Keratinocyte (primary cell): ENCODE data around the gene GCNT2. TPM values are rescaled to one million over a fixed set of nuclear protein-coding genes. Genes with fewer than 3 reads are reported as not detected.
"Not testable (repeated sequence)": the region's sequence is repeated elsewhere in the genome, so short reads cannot be mapped to it uniquely, and the experiment has no call there.

Experiments used
- DNase-seq: peaks from one replicate; pipeline ENCODE4 v3.0.0-alpha.2; 2011; ENCODE audit warnings: low read depth, missing footprints, low spot score
- FAIRE-seq: peaks from 2 replicates; lab custom pipeline; 2011; peaks lifted over from hg19 to GRCh38; lab: Jason Lieb, UNC
- H2AFZ ChIP-seq: 2 replicates; pipeline ENCODE4 v1.6.0; 2012; ENCODE audit warnings: low read length, control low read depth, inconsistent platforms; ENCODE audit not compliant: control insufficient read depth
- H3K27ac ChIP-seq: 2 replicates; pipeline ENCODE4 v1.5.1; 2011; ENCODE audit warnings: low read length; ENCODE audit not compliant: control insufficient read depth, insufficient read depth
- H3K27me3 ChIP-seq: 3 replicates; pipeline ENCODE4 v1.6.0; 2011; ENCODE audit warnings: low read length; ENCODE audit not compliant: control insufficient read depth, insufficient read depth; ENCODE audit errors: extremely low read depth
- H3K36me3 ChIP-seq, 2 experiments: 2 replicates in 1 of 2; 3 replicates in 1 of 2; pipeline ENCODE4 v1.5.1; 2011; ENCODE audit warnings: low read length in 2 of 2, mild to moderate bottlenecking in 1 of 2; ENCODE audit not compliant: control insufficient read depth in 2 of 2, insufficient read depth in 2 of 2; ENCODE audit errors: extremely low read depth in 1 of 2
- H3K4me1 ChIP-seq: 3 replicates; pipeline ENCODE4 v1.5.1; 2011; ENCODE audit warnings: low read length; ENCODE audit not compliant: control insufficient read depth, insufficient read depth; ENCODE audit errors: extremely low read depth
- H3K4me2 ChIP-seq: 3 replicates; pipeline ENCODE4 v1.6.0; 2011; ENCODE audit warnings: low read depth, low read length; ENCODE audit not compliant: control insufficient read depth, insufficient read depth; ENCODE audit errors: extremely low read depth
- H3K4me3 ChIP-seq, 3 experiments: fragments of 200-600 bp in 1 of 3; sonication (generic) in 1 of 3; 2 replicates in 2 of 3; 3 replicates in 1 of 3; pipeline ENCODE4 v1.5.1; 2011 to 2016; ENCODE audit warnings: low read length in 3 of 3, mild to moderate bottlenecking in 3 of 3, control low read depth in 2 of 3, inconsistent platforms in 1 of 3, low read depth in 1 of 3, mixed read lengths in 1 of 3, mixed run types in 1 of 3, moderate library complexity in 1 of 3; ENCODE audit not compliant: control insufficient read depth in 2 of 3, insufficient read depth in 2 of 3; ENCODE audit errors: extremely low read depth in 1 of 3
- H3K79me2 ChIP-seq: 2 replicates; pipeline ENCODE4 v1.6.0; 2012; ENCODE audit warnings: low read length; ENCODE audit not compliant: control insufficient read depth, insufficient read depth
- H3K9ac ChIP-seq: 3 replicates; pipeline ENCODE4 v1.6.0; 2011; ENCODE audit warnings: low read length; ENCODE audit not compliant: control insufficient read depth, insufficient read depth; ENCODE audit errors: extremely low read depth
- H3K9me1 ChIP-seq: 3 replicates; pipeline ENCODE4 v1.6.0; 2011; ENCODE audit warnings: low read length; ENCODE audit not compliant: control insufficient read depth, insufficient read depth; ENCODE audit errors: extremely low read depth
- H3K9me3 ChIP-seq: 2 replicates; pipeline ENCODE4 v1.5.1; 2012; ENCODE audit warnings: low read depth, low read length; ENCODE audit not compliant: control insufficient read depth
- H4K20me1 ChIP-seq: 3 replicates; pipeline ENCODE4 v1.6.0; 2011; ENCODE audit warnings: low read length; ENCODE audit not compliant: control insufficient read depth, insufficient read depth; ENCODE audit errors: extremely low read depth
- EZH2 ChIP-seq: IDR thresholded peaks from one replicate; pipeline ENCODE4 v1.6.1; 2012; ENCODE audit warnings: inconsistent platforms, mild to moderate bottlenecking, low read length, moderate library complexity
- dilution Hi-C: fragments of 300-500 bp; cut with MboI; formaldehyde crosslinking; loops from one replicate; pipeline ENCODE4 v1.7.0; 2020; ENCODE audit warnings: low sequenced_read_pairs; ENCODE audit not compliant: extremely low pct_ligation_motif_present
- polyA plus RNA-seq, 5 experiments: library from polyadenylated mRNA; depleted of rRNA in 3 of 5; stranded (reverse) in 3 of 5; stranded (forward) in 1 of 5; unstranded in 1 of 5; fragments of >200 nt; gene quantifications; 1 replicate in 1 of 5; 2 replicates in 3 of 5; 3 replicates in 1 of 5; pipeline versions ENCODE4 v1.2.1 to v1.2.3, GENCODE V29; 2011 to 2012; ENCODE audit warnings: missing spikeins in 2 of 5, low read depth in 1 of 5, low replicate concordance in 1 of 5
- TF ChIP-seq, protein P1 (sequence below), 3 experiments: IDR thresholded peaks in 1 of 3; conservative IDR thresholded peaks in 1 of 3; optimal IDR thresholded peaks in 1 of 3; 2 replicates in 2 of 3; 3 replicates in 1 of 3; pipeline versions ENCODE3 to v1.5.1; 2011; ENCODE audit warnings: low read length in 3 of 3, mild to moderate bottlenecking in 3 of 3, moderate library complexity in 2 of 3, control low read depth in 1 of 3, inconsistent platforms in 1 of 3; ENCODE audit not compliant: insufficient read depth in 2 of 3; ENCODE audit errors: extremely low read depth in 1 of 3

Gene GCNT2
- polyA plus RNA-seq, 1 donor (not counting 4 experiments of a cell fraction or from before 2014, with no cell fraction given), result 7.3 TPM

DNA sequence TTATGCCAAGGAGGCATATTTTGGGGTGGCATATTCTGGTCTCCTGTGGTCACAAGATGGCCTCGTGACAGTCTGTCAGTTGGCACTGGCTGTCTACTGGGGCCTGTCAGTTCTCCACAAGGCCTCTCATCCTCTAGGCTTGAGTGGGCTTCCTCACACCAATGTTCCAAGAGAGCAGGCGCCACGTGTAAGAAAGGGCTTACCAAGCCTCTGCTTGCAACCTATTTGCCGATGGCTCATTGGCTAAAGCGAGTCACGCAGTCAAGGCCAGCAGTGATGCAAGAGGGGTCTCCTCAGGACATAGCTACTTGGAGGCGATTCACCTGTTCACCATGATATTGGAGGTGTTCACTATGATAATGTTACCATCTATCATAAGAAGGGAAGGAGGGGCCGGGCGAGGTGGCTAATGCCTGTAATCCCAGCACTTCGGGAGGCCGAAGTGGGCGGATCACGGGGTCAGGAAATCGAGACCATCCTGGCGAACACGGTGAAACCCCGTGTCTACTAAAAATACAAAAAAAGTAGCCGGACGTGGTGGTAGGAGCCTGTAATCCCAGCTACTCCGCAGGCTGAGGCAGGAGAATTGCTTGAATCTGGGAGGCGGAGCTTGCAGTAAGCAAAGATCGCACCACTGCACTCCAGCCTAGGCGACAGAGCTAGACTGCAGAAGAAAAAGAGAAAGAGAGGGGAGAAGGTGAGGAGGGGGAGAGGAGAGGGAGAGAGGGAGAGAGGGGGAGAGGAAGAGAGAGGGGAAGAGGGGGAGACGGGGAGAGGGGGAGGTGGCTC is 138.0 kb downstream of the GCNT2 start:
- DNase-seq, result no peak
- no peak for TF ChIP-seq EZH2
- TF ChIP-seq, protein P1, sequence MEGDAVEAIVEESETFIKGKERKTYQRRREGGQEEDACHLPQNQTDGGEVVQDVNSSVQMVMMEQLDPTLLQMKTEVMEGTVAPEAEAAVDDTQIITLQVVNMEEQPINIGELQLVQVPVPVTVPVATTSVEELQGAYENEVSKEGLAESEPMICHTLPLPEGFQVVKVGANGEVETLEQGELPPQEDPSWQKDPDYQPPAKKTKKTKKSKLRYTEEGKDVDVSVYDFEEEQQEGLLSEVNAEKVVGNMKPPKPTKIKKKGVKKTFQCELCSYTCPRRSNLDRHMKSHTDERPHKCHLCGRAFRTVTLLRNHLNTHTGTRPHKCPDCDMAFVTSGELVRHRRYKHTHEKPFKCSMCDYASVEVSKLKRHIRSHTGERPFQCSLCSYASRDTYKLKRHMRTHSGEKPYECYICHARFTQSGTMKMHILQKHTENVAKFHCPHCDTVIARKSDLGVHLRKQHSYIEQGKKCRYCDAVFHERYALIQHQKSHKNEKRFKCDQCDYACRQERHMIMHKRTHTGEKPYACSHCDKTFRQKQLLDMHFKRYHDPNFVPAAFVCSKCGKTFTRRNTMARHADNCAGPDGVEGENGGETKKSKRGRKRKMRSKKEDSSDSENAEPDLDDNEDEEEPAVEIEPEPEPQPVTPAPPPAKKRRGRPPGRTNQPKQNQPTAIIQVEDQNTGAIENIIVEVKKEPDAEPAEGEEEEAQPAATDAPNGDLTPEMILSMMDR (optimal IDR thresholded peaks at IDR 0.05 in 1 of 3, IDR thresholded peaks at IDR 0.05 in 1 of 3, conservative IDR thresholded peaks at IDR 0.05 in 1 of 3; ENCODE audit: extremely low read depth in 1 of 3, insufficient read depth in 2 of 3, low read length in 3 of 3), result no peak

DNA sequence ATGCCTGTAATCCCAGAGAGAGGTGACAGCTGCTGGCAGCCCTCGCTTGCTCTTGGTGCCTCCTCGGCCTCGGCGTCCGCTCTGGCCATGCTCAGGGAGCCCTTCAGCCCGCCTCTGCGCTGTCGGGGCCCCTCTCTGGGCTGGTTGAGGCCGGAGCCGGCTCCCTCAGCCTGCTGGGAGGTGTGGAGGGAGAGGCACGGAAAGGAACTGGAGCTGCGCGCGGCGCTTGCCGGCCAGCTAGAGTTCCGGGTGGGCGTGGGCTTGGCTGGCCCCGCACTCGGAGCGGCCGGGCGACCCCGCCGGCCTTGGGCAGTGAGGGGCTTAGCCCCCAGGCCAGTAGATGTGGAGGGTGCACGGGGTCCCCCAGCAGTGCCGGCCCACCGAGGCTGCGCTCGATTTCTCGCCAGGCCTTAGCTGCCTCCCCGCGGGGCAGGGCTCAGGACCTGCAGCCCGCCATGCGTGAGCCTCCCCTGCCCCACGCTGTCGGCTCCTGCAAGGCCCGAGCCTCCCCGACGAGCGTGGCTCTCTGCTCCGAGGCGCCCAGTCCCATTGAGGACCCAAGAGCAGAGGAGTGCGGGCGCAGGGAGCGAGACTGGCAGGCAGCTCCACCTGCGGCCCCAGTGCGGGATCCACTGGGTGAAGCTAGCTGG is 138.7 kb downstream of the GCNT2 start:
- no peak overlapping the region for H3K27ac ChIP-seq
- peak overlapping the region; percentile 40 for H3K9ac ChIP-seq
- peak overlapping the region in 2 of 3 experiments; percentile 31 to 46 for H3K4me3 ChIP-seq
- DNase-seq, result no peak
- FAIRE-seq, result no peak
- no peaks in the 10 kb centered on the region for H3K36me3 ChIP-seq
- TF ChIP-seq, protein P1 (optimal IDR thresholded peaks at IDR 0.05 in 1 of 3, IDR thresholded peaks at IDR 0.05 in 1 of 3, conservative IDR thresholded peaks at IDR 0.05 in 1 of 3; ENCODE audit: extremely low read depth in 1 of 3, insufficient read depth in 2 of 3, low read length in 3 of 3), result no peak
- TF ChIP-seq EZH2, result no peak
- no peak overlapping the region for H3K4me2 ChIP-seq
- H3K9me3 ChIP-seq, result no peaks in the 10 kb centered on the region
- no peaks in the 10 kb centered on the region for H4K20me1 ChIP-seq
- no peaks in the 10 kb centered on the region for H3K4me1 ChIP-seq
- peak overlapping the region; percentile 18 for H2AFZ ChIP-seq
- no peaks in the 10 kb centered on the region for H3K27me3 ChIP-seq
- dilution Hi-C loops, result no loop called here
- H3K9me1 ChIP-seq, result no peaks in the 10 kb centered on the region
- H3K79me2 ChIP-seq, result no peaks in the 10 kb centered on the region

More for the DNA sequence above, 138.0 kb downstream of the GCNT2 start:
- no peaks in the 10 kb centered on the region for H3K4me1 ChIP-seq
- no peaks in the 10 kb centered on the region for H3K36me3 ChIP-seq
- H3K4me3 ChIP-seq, result peak overlapping the region in 2 of 3 experiments; percentile 31 to 46
- H3K27ac ChIP-seq, result no peak overlapping the region
- dilution Hi-C loops, result no loop called here
- FAIRE-seq, result no peak
- no peak overlapping the region for H3K4me2 ChIP-seq
- H3K79me2 ChIP-seq, result no peaks in the 10 kb centered on the region
- no peaks in the 10 kb centered on the region for H4K20me1 ChIP-seq
- H3K9ac ChIP-seq, result peak overlapping the region; percentile 40
- no peaks in the 10 kb centered on the region for H3K27me3 ChIP-seq
- peak overlapping the region; percentile 18 for H2AFZ ChIP-seq
- H3K9me1 ChIP-seq, result no peaks in the 10 kb centered on the region
- no peaks in the 10 kb centered on the region for H3K9me3 ChIP-seq

DNA sequence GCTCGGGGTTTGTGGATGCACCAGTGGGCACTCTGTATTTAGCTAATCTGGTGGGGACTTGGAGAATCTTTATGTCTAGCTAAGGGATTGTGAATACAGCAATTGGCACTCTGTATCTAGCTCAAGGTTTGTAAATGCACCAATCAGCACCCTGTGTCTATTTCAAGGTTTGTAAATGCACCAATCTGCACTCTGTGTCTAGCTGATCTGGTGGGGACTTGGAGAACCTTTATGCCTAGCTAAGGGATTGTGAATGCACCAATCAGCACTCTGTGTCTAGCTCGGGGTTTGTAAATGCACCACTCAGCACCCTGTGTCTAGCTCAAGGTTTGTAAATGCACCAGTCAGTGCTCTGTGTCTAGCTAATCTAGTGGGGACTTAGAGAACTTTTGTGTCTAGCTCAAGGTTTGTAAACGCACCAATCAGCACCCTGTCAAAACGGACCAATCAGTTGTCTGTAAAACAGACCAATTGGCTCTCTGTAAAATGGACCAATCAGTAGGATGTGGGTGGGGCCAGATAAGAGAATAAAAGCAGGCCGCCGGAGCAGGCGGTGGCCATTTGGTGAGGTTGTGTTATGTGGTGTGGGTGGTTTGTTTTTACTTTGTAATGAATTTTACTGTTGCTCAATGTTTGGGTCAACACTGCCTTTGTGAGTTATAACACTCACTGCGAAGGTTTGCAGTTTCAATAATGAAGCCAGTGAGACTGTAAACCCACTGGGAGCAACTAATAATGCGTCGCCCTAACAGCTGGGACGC is 139.5 kb downstream of the GCNT2 start:
- H3K27ac ChIP-seq, H3K4me1 ChIP-seq, H3K9ac ChIP-seq, H3K27me3 ChIP-seq, H3K4me2 ChIP-seq, H2AFZ ChIP-seq, H3K9me3 ChIP-seq, H3K9me1 ChIP-seq, H3K79me2 ChIP-seq, dilution Hi-C loops, DNase-seq, FAIRE-seq, H3K36me3 ChIP-seq, H4K20me1 ChIP-seq, H3K4me3 ChIP-seq: not testable (repeated sequence)
